Vagina (tissue), 2 donors: ENCODE data around the gene NACA2.

ENCODE experiments used
- POLR2A ChIP-seq, 2 donors: fragments of 450-650 bp; IDR thresholded peaks; one replicate each; pipeline ENCODE4 v1.6.1; 2017; ENCODE audit warnings: antibody characterized with exemption in 2 of 2, mild to moderate bottlenecking in 2 of 2, moderate library complexity in 2 of 2
- TF ChIP-seq, protein P1 (sequence below), 3 experiments: fragments of 450-650 bp in 2 of 3; fragments of 200-600 bp in 1 of 3; sonication (generic) in 1 of 3; IDR thresholded peaks; one replicate each; pipeline ENCODE4 v1.5.1; 2017 to 2019; ENCODE audit warnings: antibody characterized with exemption in 3 of 3, mild to moderate bottlenecking in 2 of 3, moderate library complexity in 2 of 3

DNA sequence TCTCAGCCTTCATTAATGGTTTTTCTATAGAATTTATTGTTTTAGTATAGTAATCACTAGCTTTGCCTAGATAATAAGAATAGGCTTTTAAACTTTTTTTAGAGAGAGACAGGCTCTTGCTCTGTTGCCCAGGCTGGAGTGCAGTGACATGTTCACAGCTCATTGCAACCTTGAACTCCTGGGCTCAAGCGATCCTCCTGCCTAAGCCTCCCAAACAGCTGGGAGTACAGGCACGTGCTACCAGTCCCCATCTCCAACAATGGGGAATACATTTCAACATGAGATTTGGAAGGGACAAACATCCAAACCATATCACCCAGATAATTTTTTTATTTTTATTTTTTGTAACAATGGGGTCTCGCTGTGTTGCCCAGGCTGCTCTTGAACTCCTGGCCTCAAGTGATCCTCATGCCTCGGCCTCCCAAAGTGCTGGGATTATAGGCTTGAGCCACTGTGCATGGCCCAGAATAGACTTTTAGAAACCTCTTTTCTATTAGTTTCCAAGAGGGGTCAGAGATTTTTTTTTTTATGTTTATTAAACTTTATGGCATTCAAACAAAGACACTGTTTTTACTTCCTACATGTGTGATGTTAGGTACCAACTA, 7.3 kb downstream of the NACA2 start:
- TF ChIP-seq, protein P1, sequence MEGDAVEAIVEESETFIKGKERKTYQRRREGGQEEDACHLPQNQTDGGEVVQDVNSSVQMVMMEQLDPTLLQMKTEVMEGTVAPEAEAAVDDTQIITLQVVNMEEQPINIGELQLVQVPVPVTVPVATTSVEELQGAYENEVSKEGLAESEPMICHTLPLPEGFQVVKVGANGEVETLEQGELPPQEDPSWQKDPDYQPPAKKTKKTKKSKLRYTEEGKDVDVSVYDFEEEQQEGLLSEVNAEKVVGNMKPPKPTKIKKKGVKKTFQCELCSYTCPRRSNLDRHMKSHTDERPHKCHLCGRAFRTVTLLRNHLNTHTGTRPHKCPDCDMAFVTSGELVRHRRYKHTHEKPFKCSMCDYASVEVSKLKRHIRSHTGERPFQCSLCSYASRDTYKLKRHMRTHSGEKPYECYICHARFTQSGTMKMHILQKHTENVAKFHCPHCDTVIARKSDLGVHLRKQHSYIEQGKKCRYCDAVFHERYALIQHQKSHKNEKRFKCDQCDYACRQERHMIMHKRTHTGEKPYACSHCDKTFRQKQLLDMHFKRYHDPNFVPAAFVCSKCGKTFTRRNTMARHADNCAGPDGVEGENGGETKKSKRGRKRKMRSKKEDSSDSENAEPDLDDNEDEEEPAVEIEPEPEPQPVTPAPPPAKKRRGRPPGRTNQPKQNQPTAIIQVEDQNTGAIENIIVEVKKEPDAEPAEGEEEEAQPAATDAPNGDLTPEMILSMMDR (IDR thresholded peaks at IDR 0.05), result no peak
- no peak for TF ChIP-seq POLR2A (IDR thresholded peaks at IDR 0.05)
